A549 (cell line): ENCODE data around the gene BANF2. TPM values are rescaled to one million over a fixed set of nuclear protein-coding genes. Genes with fewer than 3 reads are reported as not detected.

Experiments used
- ATAC-seq, 2 experiments: fragments of 200-7000 bp in 1 of 2; fragments of >200 bp in 1 of 2; cut with Nextera tagmentation in 1 of 2; cut with Tn5 transposase in 1 of 2; 3 replicates each; pipeline versions ENCODE4 v1.8.0 to v1.9.1; 2018 to 2020; ENCODE audit warnings: mild to moderate bottlenecking in 1 of 2, moderate library complexity in 1 of 2
- CTCF ChIA-PET: fragments of 300-600 bp; sonication (Branson Sonifier 250); formaldehyde crosslinking; extraction: SDS; loops from one replicate; lab custom pipeline; 2021; ENCODE audit warnings: antibody characterized with exemption, inconsistent platforms; lab: Yijun Ruan, JAX
- POLR2A ChIA-PET: fragments of 350-600 bp; formaldehyde crosslinking; extraction: SDS; loops from one replicate; lab custom pipeline; 2021; ENCODE audit warnings: antibody characterized with exemption, inconsistent platforms; lab: Yijun Ruan, JAX
- DNase-seq, 2 experiments: peaks; one replicate each; pipeline versions ENCODE4 v3.0.0 to v3.0.0-alpha.2; 2011 to 2016; ENCODE audit warnings: low read depth in 1 of 2, low spot score in 1 of 2
- FAIRE-seq: peaks from 2 replicates; lab custom pipeline; 2011; peaks lifted over from hg19 to GRCh38; lab: Jason Lieb, UNC
- H3K27ac ChIP-seq, 2 experiments: fragments of >200 bp; sonication (Bioruptor Twin); formaldehyde crosslinking; 3 replicates each; pipeline ENCODE4 v1.5.1; 2016 to 2017
- H3K4me1 ChIP-seq: fragments of >200 bp; sonication (Bioruptor Twin); formaldehyde crosslinking; 3 replicates; pipeline ENCODE4 v1.6.1; 2016
- H3K4me2 ChIP-seq: fragments of >200 bp; sonication (Bioruptor Twin); formaldehyde crosslinking; 3 replicates; pipeline ENCODE4 v1.6.1; 2016
- H3K4me3 ChIP-seq: fragments of >200 bp; sonication (Bioruptor Twin); formaldehyde crosslinking; 3 replicates; pipeline ENCODE4 v1.5.1; 2016
- H3K9me3 ChIP-seq: fragments of >200 bp; sonication (Bioruptor Twin); formaldehyde crosslinking; 3 replicates; pipeline ENCODE4 v1.6.1; 2016
- ATOH8 ChIP-seq: fragments of 250-450 bp; sonication (Bioruptor Pico); IDR thresholded peaks from 2 replicates; pipeline ENCODE4 v1.5.0; 2020; ENCODE audit warnings: low read depth, mild to moderate bottlenecking, moderate library complexity
- CBX2 ChIP-seq: fragments of 200-600 bp; sonication (generic); IDR thresholded peaks from 2 replicates; pipeline ENCODE4 v1.6.1; 2016; ENCODE audit warnings: low read depth, mild to moderate bottlenecking, borderline replicate concordance
- CBX8 ChIP-seq: fragments of 200-600 bp; sonication (generic); IDR thresholded peaks from 2 replicates; pipeline ENCODE4 v1.6.1; 2016
- EHF ChIP-seq: fragments of 250-450 bp; sonication (Bioruptor Pico); IDR thresholded peaks from 2 replicates; pipeline ENCODE4 v1.5.0; 2020; ENCODE audit warnings: mild to moderate bottlenecking
- EP300 ChIP-seq, 2 experiments: fragments of >200 bp; sonication (Bioruptor Twin); formaldehyde crosslinking; IDR thresholded peaks; 2 replicates in 1 of 2; 3 replicates in 1 of 2; pipeline ENCODE4 v1.6.1; 2016 to 2017
- ESRRA ChIP-seq: fragments of 150-350 bp; IDR thresholded peaks from 2 replicates; pipeline ENCODE4 v1.6.1; 2014; ENCODE audit warnings: mild to moderate bottlenecking, low read length, borderline replicate concordance
- HDAC2 ChIP-seq: fragments of 200-600 bp; sonication (generic); IDR thresholded peaks from 2 replicates; pipeline ENCODE4 v1.6.1; 2016
- HES2 ChIP-seq: fragments of >200 bp; sonication (Bioruptor Twin); formaldehyde crosslinking; IDR thresholded peaks from 2 replicates; pipeline ENCODE4 v1.6.1; 2016
- HMGXB4 ChIP-seq: fragments of 250-450 bp; sonication (Bioruptor Pico); IDR thresholded peaks from 2 replicates; pipeline ENCODE4 v1.5.0; 2021; ENCODE audit warnings: mild to moderate bottlenecking, moderate library complexity, borderline replicate concordance
- HOXB13 ChIP-seq: fragments of 250-450 bp; sonication (Bioruptor Pico); IDR thresholded peaks from 2 replicates; pipeline ENCODE4 v1.5.0; 2020; ENCODE audit warnings: low read depth, mild to moderate bottlenecking, moderate library complexity
- HOXB5 ChIP-seq: fragments of 250-450 bp; sonication (Bioruptor Pico); IDR thresholded peaks from 2 replicates; pipeline ENCODE4 v1.5.0; 2020; ENCODE audit warnings: mild to moderate bottlenecking, moderate library complexity
- JUNB ChIP-seq: fragments of >200 bp; sonication (Bioruptor Twin); formaldehyde crosslinking; IDR thresholded peaks from 2 replicates; pipeline ENCODE4 v1.6.1; 2016
- KDM5A ChIP-seq: fragments of 200-600 bp; sonication (generic); IDR thresholded peaks from 2 replicates; pipeline ENCODE4 v1.6.1; 2016; ENCODE audit warnings: antibody characterized with exemption, mild to moderate bottlenecking
- MAFK ChIP-seq: fragments of 450-650 bp; IDR thresholded peaks from 2 replicates; pipeline ENCODE4 v1.6.1; 2014; ENCODE audit not compliant: partially characterized antibody
- MAZ ChIP-seq: fragments of 150-350 bp; IDR thresholded peaks from 2 replicates; pipeline ENCODE4 v1.6.1; 2014; ENCODE audit warnings: antibody characterized with exemption, low read depth, low read length, borderline replicate concordance
- NPAS2 ChIP-seq: fragments of 250-450 bp; sonication (Bioruptor Pico); IDR thresholded peaks from 2 replicates; pipeline ENCODE4 v1.8.0; 2022; ENCODE audit warnings: mild to moderate bottlenecking, moderate library complexity, borderline replicate concordance
- PBX3 ChIP-seq: IDR thresholded peaks from 2 replicates; pipeline ENCODE4 v1.6.1; 2012
- PHF8 ChIP-seq: fragments of 200-600 bp; sonication (generic); IDR thresholded peaks from 2 replicates; pipeline ENCODE4 v1.6.1; 2016; ENCODE audit warnings: low read depth, mild to moderate bottlenecking, antibody characterized with exemption, moderate library complexity, borderline replicate concordance
- POLR2A ChIP-seq: IDR thresholded peaks from 2 replicates; pipeline ENCODE4 v1.6.1; 2012; ENCODE audit warnings: mild to moderate bottlenecking, low read length
- RCOR1 ChIP-seq: fragments of 150-350 bp; IDR thresholded peaks from 2 replicates; pipeline ENCODE4 v1.6.1; 2014; ENCODE audit warnings: antibody characterized with exemption, low read length, low read depth
- RNF2 ChIP-seq: fragments of 200-600 bp; sonication (generic); IDR thresholded peaks from 2 replicates; pipeline ENCODE4 v1.6.1; 2016; ENCODE audit warnings: low read depth, mild to moderate bottlenecking, antibody characterized with exemption, moderate library complexity, borderline replicate concordance
- SMC3 ChIP-seq: fragments of >200 bp; sonication (Bioruptor Twin); formaldehyde crosslinking; IDR thresholded peaks from 3 replicates; pipeline ENCODE4 v1.6.1; 2018; ENCODE audit warnings: inconsistent platforms
- TFCP2L1 ChIP-seq: fragments of 250-450 bp; sonication (Bioruptor Pico); IDR thresholded peaks from 2 replicates; pipeline ENCODE4 v1.5.0; 2021; ENCODE audit warnings: mild to moderate bottlenecking
- TP53 ChIP-seq: fragments of 250-450 bp; sonication (Bioruptor Pico); IDR thresholded peaks from 2 replicates; pipeline ENCODE4 v1.5.0; 2021; ENCODE audit warnings: mild to moderate bottlenecking, moderate library complexity
- ZFP36 ChIP-seq: fragments of 450-650 bp; IDR thresholded peaks from 2 replicates; pipeline ENCODE4 v1.6.1; 2014; ENCODE audit warnings: borderline replicate concordance; ENCODE audit not compliant: partially characterized antibody
- ZNF302 ChIP-seq: fragments of 250-450 bp; sonication (Bioruptor Pico); IDR thresholded peaks from 2 replicates; pipeline ENCODE4 v1.9.0; 2021; ENCODE audit warnings: inconsistent platforms, mild to moderate bottlenecking, moderate library complexity
- WGBS: methylation state at CpG from one replicate; pipeline ENCODE4 v1.1.6; 2017; ENCODE audit errors: missing lambda C conversion rate; 5-methylcytosine and 5-hydroxymethylcytosine counted together
- polyA plus RNA-seq, 4 experiments: library from polyadenylated mRNA; depleted of rRNA in 3 of 4; stranded (reverse); fragments of >200 nt; fragmentation: RNase III in 1 of 4; extraction: RNeasy Plus Mini Kit Qiagen cat#74134 plus additional on column Dnase treatment in 1 of 4; gene quantifications; 2 replicates in 3 of 4; 3 replicates in 1 of 4; pipeline ENCODE4 v1.2.3, GENCODE V29; 2011 to 2017

Gene BANF2
- polyA plus RNA-seq, 2 of the 4 experiments (the other 2 are of a cell fraction): not detected

- FAIRE-seq (no peak), ATAC-seq (no peak), DNase-seq (no peak)
- H3K4me3 ChIP-seq: no peak overlapping the region
- H3K9me3 ChIP-seq: no peaks in the 10 kb centered on the region
- ChIA-PET POLR2A (interaction anchor here (0.7 kb wide), 1 partner anchor 56 kb away, joined by 4 read pairs; no protein-coding TSS in a partner anchor), CTCF (interaction anchor here (0.9 kb wide), 1 partner anchor 17 kb away, joined by 3 read pairs; no protein-coding TSS in a partner anchor)
- no peak overlapping the region for H3K27ac ChIP-seq
- WGBS: 57% methylated on average over 7 of the region's 7 CpGs
- TF ChIP-seq ESRRA: no peak
- no peak for TF ChIP-seq NPAS2 (CRISPR knock-in tag)
- no peak for TF ChIP-seq HMGXB4 (CRISPR knock-in tag)
- no peak for TF ChIP-seq PHF8
- no peak for TF ChIP-seq HOXB13 (CRISPR knock-in tag)
- TF ChIP-seq EP300 (IDR thresholded peaks at IDR 0.05): no peak
- TF ChIP-seq CBX8: no peak
- no peak for TF ChIP-seq EHF (CRISPR knock-in tag)
- TF ChIP-seq HOXB5 (CRISPR knock-in tag): no peak
- TF ChIP-seq TP53 (CRISPR knock-in tag): no peak
- no peak for TF ChIP-seq TFCP2L1 (CRISPR knock-in tag)
- no peak for TF ChIP-seq HDAC2
- TF ChIP-seq JUNB: no peak
- no peak for TF ChIP-seq SMC3
- no peak for TF ChIP-seq RNF2
- TF ChIP-seq, all 56 proteins: peak for 0
- Histone ChIP-seq H3K4me1 (no peaks in the 10 kb centered on the region), H3K4me2 (no peak overlapping the region)
These were observed 16.6 kb downstream of the BANF2 start for GRCh38 chr20:17716331-17716730.

- DNase-seq: no peak
- TF ChIP-seq MAFK: peak; percentile 95
- TF ChIP-seq EHF (CRISPR knock-in tag): no peak
- ChIA-PET POLR2A (no interaction called here), CTCF (no interaction called here)
- no peak overlapping the region for H3K4me3 ChIP-seq
- no peak overlapping the region for H3K27ac ChIP-seq
- no peaks in the 10 kb centered on the region for H3K9me3 ChIP-seq
- H3K4me1 ChIP-seq: no peaks in the 10 kb centered on the region
- FAIRE-seq: no peak
- ATAC-seq: no peak
- no peak overlapping the region for H3K4me2 ChIP-seq
- WGBS: 62% methylated on average over 4 of the region's 4 CpGs
These were observed 21.0 kb downstream of the BANF2 start for GRCh38 chr20:17720755-17721154.

- no peak for FAIRE-seq
- H3K4me1 ChIP-seq: no peaks in the 10 kb centered on the region
- ATAC-seq: peak in 1 of 2 experiments; percentile 53; a peak in 2 of 6 replicates
- H3K9me3 ChIP-seq: no peaks in the 10 kb centered on the region
- TF ChIP-seq ZFP36 (no peak), EP300 (IDR thresholded peaks at IDR 0.05) (no peak), RCOR1 (no peak), HMGXB4 (CRISPR knock-in tag) (no peak), POLR2A (no peak), ZNF302 (CRISPR knock-in tag) (no peak), ATOH8 (CRISPR knock-in tag) (no peak), CBX2 (no peak), MAZ (no peak), EHF (CRISPR knock-in tag) (no peak), TP53 (CRISPR knock-in tag) (no peak), KDM5A (no peak), HES2 (no peak), PBX3 (no peak)
- TF ChIP-seq, all 56 proteins: peak for 0
- Histone ChIP-seq H3K4me2 (no peak overlapping the region), H3K4me3 (no peak overlapping the region), H3K27ac (no peak overlapping the region)
- ChIA-PET CTCF (interaction anchor here (0.8 to 1.6 kb wide), 3 partner anchors 34 to 39 kb away, joined by 3 to 8 read pairs (median 3); partner anchors contain the start of gene RRBP1), POLR2A (no interaction called here)
- DNase-seq: peak in 1 of 2 experiments; percentile 27
- WGBS: 23% methylated on average over 6 of the region's 6 CpGs
These were observed 22.2 kb downstream of the BANF2 start for GRCh38 chr20:17721802-17722486.
